ENCODE data around the gene AGMAT. TPM values are rescaled to one million over a fixed set of nuclear protein-coding genes. Genes with fewer than 3 reads are reported as not detected.

AGMAT gene
- total RNA-seq, 4 donors from 2014 or later, result 0.85 to 2.6 (median 2.0) TPM

- H3K36me3 ChIP-seq, result peaks cover 0 to 39% of the 10 kb centered on the region in 2 donors
Observed at GRCh38 chr1:15557594-15557993, 27.3 kb downstream of the AGMAT start.

DNA sequence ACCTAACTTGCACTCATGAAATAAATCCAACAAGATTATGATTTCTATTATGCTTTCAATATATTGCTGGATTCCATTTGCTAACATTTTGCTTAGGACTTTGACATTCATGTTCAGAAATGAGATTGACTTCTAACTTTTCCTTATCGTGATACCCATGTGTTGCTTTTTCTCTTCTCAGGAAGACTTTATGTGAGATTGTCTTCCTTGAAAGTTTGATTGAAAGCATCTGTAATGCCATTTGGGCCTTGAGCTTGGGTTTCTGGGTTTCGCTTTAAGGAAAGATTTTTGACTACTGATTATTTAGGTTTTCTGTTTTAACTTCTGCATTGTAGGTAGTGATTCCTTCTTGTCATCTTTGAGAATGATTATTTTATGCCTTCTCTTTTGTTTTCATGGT, 27.8 kb downstream of the AGMAT start:
- Histone ChIP-seq H3K9me3 (no peaks in the 10 kb centered on the region), H3K27me3 (no peaks in the 10 kb centered on the region), H3K27ac (no peak overlapping the region), H3K36me3 (peaks cover 0 to 34% of the 10 kb centered on the region in 2 donors), H3K4me3 (no peak overlapping the region), H3K4me1 (no peaks in the 10 kb centered on the region)
- DNase-seq (no peak), ATAC-seq (no peak)
- TF ChIP-seq POLR2A (IDR thresholded peaks at IDR 0.05), result no peak
- no peak for TF ChIP-seq CTCF (IDR thresholded peaks at IDR 0.05 in 4 of 5, conservative IDR thresholded peaks at IDR 0.05 in 1 of 5)
- in situ Hi-C loops (cut with MboI; ENCODE audit: low sequenced_read_pairs in 4 of 4), result no loop called here
- intact Hi-C loops (cut with DNase I; ENCODE audit: low total_unique reads), result no loop called here

More at GRCh38 chr1:15557594-15557993, 27.3 kb downstream of the AGMAT start:
- H3K27me3 ChIP-seq, result no peaks in the 10 kb centered on the region
- TF ChIP-seq POLR2A (IDR thresholded peaks at IDR 0.05), result no peak
- TF ChIP-seq CTCF (IDR thresholded peaks at IDR 0.05 in 4 of 5, conservative IDR thresholded peaks at IDR 0.05 in 1 of 5), result no peak
- H3K9me3 ChIP-seq, result no peaks in the 10 kb centered on the region
- DNase-seq, result no peak
- no peak for ATAC-seq
- no peaks in the 10 kb centered on the region for H3K4me1 ChIP-seq
- H3K27ac ChIP-seq, result no peak overlapping the region
- intact Hi-C loops (cut with DNase I; ENCODE audit: low total_unique reads), result no loop called here
- in situ Hi-C loops (cut with MboI; ENCODE audit: low sequenced_read_pairs in 4 of 4), result no loop called here
- H3K4me3 ChIP-seq, result no peak overlapping the region

DNA sequence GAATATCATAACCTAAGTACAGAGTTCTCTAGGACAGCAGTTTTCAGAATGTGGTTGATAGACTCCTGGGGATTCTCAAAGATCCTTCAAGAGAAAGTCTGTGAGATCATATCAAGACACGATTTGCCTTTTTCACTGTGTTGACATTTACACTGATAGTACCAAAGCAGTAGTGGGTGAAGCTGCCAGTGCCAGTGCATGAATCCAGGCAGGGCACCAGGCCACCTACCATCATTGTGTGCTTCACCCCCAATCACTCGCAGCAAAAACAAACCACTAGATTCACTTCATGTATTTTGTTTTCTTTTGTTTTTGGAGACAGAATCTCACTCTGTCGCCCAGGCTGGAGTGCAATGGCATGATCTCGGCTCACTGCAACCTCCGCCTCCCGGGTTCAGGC, 34.3 kb downstream of the AGMAT start:
- H3K4me3 ChIP-seq, result no peak overlapping the region
- no peak overlapping the region for H3K27ac ChIP-seq
- in situ Hi-C loops (cut with MboI; ENCODE audit: low sequenced_read_pairs in 4 of 4), result no loop called here
- ATAC-seq (no peak), DNase-seq (no peak)
- peaks cover 0 to 42% of the 10 kb centered on the region in 2 donors for H3K36me3 ChIP-seq
- intact Hi-C loops (cut with DNase I; ENCODE audit: low total_unique reads), result no loop called here
- no peaks in the 10 kb centered on the region for H3K27me3 ChIP-seq
- H3K4me1 ChIP-seq, result no peaks in the 10 kb centered on the region
- no peak for TF ChIP-seq POLR2A (IDR thresholded peaks at IDR 0.05)
- TF ChIP-seq CTCF (IDR thresholded peaks at IDR 0.05 in 4 of 5, conservative IDR thresholded peaks at IDR 0.05 in 1 of 5), result no peak
- no peaks in the 10 kb centered on the region for H3K9me3 ChIP-seq

- TF ChIP-seq POLR2A (IDR thresholded peaks at IDR 0.05) (no peak), CTCF (IDR thresholded peaks at IDR 0.05 in 4 of 5, conservative IDR thresholded peaks at IDR 0.05 in 1 of 5) (no peak)
- Histone ChIP-seq H3K4me1 (no peaks in the 10 kb centered on the region), H3K9me3 (no peaks in the 10 kb centered on the region), H3K36me3 (peaks cover 4 to 64% of the 10 kb centered on the region in 2 donors), H3K27me3 (no peaks in the 10 kb centered on the region), H3K4me3 (no peak overlapping the region), H3K27ac (no peak overlapping the region)
- no peak for DNase-seq
- intact Hi-C loops (cut with DNase I; ENCODE audit: low total_unique reads), result no loop called here
- no peak for ATAC-seq
- in situ Hi-C loops (cut with MboI; ENCODE audit: low sequenced_read_pairs in 4 of 4), result no loop called here
Observed at GRCh38 chr1:15546641-15547040, 38.2 kb downstream of the AGMAT start.
